H1 (cell line): Measurements from ENCODE around the gene MEGF9. TPM values are rescaled to one million over a fixed set of nuclear protein-coding genes. Genes with fewer than 3 reads are reported as not detected.

Experiments used
- CTCF ChIA-PET: fragments of 300-600 bp; sonication (Branson Sonifier 250); formaldehyde crosslinking; loops from one replicate; lab custom pipeline; 2021; ENCODE audit not compliant: partially characterized antibody; lab: Charles Lee
- POLR2A ChIA-PET: fragments of 300-600 bp; sonication (Branson Sonifier 250); formaldehyde crosslinking; loops from one replicate; lab custom pipeline; 2021; ENCODE audit warnings: inconsistent platforms; ENCODE audit not compliant: partially characterized antibody; lab: Charles Lee
- DNase-seq, 2 experiments: peaks; one replicate each; pipeline versions ENCODE4 v3.0.0 to v3.0.0-alpha.2; 2010 to 2022; ENCODE audit warnings: low spot score in 2 of 2, low read depth in 1 of 2, mixed read lengths in 1 of 2
- FAIRE-seq: peaks from 2 replicates; lab custom pipeline; 2011; peaks lifted over from hg19 to GRCh38; lab: Jason Lieb, UNC
- H2AFZ ChIP-seq: 2 replicates; pipeline ENCODE4 v1.8.1; 2012; ENCODE audit warnings: low read length, inconsistent platforms
- H2AK5ac ChIP-seq: 2 replicates; pipeline ENCODE4 v1.6.1; 2013; ENCODE audit warnings: low read depth, low read length
- H2BK120ac ChIP-seq: replicated peaks from 2 replicates; pipeline ENCODE3; 2013; ENCODE audit warnings: low read depth, low read length, inconsistent platforms
- H2BK12ac ChIP-seq: 2 replicates; pipeline ENCODE4 v1.6.1; 2013; ENCODE audit warnings: low read depth, low read length
- H2BK15ac ChIP-seq: 2 replicates; pipeline ENCODE4 v1.6.1; 2013; ENCODE audit warnings: low read length
- H2BK20ac ChIP-seq: 2 replicates; pipeline ENCODE4 v1.6.1; 2013; ENCODE audit warnings: low read length
- H2BK5ac ChIP-seq: 2 replicates; pipeline ENCODE4 v1.6.1; 2013; ENCODE audit warnings: low read depth, low read length
- H3K14ac ChIP-seq: 2 replicates; pipeline ENCODE4 v1.6.1; 2013; ENCODE audit warnings: inconsistent platforms; ENCODE audit not compliant: insufficient read length
- H3K18ac ChIP-seq: 2 replicates; pipeline ENCODE4 v1.6.1; 2013; ENCODE audit warnings: low read length; ENCODE audit errors: extremely low read depth
- H3K23ac ChIP-seq: 2 replicates; pipeline ENCODE4 v1.6.1; 2013; ENCODE audit warnings: inconsistent platforms; ENCODE audit not compliant: insufficient read length
- H3K23me2 ChIP-seq: 2 replicates; pipeline ENCODE4 v1.6.1; 2013; ENCODE audit warnings: low read depth, low read length
- H3K27ac ChIP-seq: 2 replicates; pipeline ENCODE4 v1.6.1; 2011; ENCODE audit warnings: low read depth, low read length, inconsistent platforms
- H3K27me3 ChIP-seq, 4 experiments: replicated peaks in 1 of 4; 1 replicate in 1 of 4; 2 replicates in 3 of 4; pipeline versions ENCODE4 v1.6.1 to v1.8.1; 2011 to 2013; ENCODE audit warnings: low read length in 3 of 4, mild to moderate bottlenecking in 3 of 4, inconsistent platforms in 2 of 4, mixed read lengths in 2 of 4, moderate library complexity in 1 of 4; ENCODE audit not compliant: control insufficient read depth in 3 of 4, insufficient read depth in 3 of 4; ENCODE audit errors: extremely low read depth in 1 of 4
- H3K36me3 ChIP-seq, 4 experiments: 2 replicates each; pipeline versions ENCODE4 v1.6.1 to v1.8.1; 2011 to 2013; ENCODE audit warnings: mild to moderate bottlenecking in 4 of 4, low read length in 3 of 4, moderate library complexity in 2 of 4, control low read depth in 1 of 4, inconsistent platforms in 1 of 4; ENCODE audit not compliant: insufficient read depth in 4 of 4, control insufficient read depth in 2 of 4
- H3K4ac ChIP-seq: replicated peaks from 2 replicates; pipeline ENCODE3; 2013; ENCODE audit warnings: low read length, low read depth, mixed read lengths, inconsistent platforms; ENCODE audit not compliant: insufficient read length
- H3K4me1 ChIP-seq, 4 experiments: replicated peaks in 1 of 4; 1 replicate in 1 of 4; 2 replicates in 3 of 4; pipeline versions ENCODE4 v1.6.1 to v1.8.1; 2011 to 2013; ENCODE audit warnings: low read length in 3 of 4, inconsistent platforms in 2 of 4, mixed read lengths in 1 of 4; ENCODE audit not compliant: insufficient read depth in 4 of 4, control insufficient read depth in 3 of 4
- H3K4me2 ChIP-seq, 2 experiments: 2 replicates each; pipeline versions ENCODE4 v1.6.1 to v1.8.1; 2011 to 2013; ENCODE audit warnings: low read depth in 2 of 2, low read length in 2 of 2, control low read depth in 1 of 2, inconsistent platforms in 1 of 2, mild to moderate bottlenecking in 1 of 2; ENCODE audit not compliant: insufficient read depth in 1 of 2
- H3K4me3 ChIP-seq, 4 experiments: fragments of 200-600, 300-600 bp in 1 of 4; sonication (generic), shearing (Covaris generic), sonication (Bioruptor Twin) in 1 of 4; 2 replicates each; pipeline versions ENCODE4 v1.5.1 to v1.8.1; 2011 to 2016; ENCODE audit warnings: low read length in 4 of 4, low read depth in 3 of 4, control low read depth in 2 of 4, inconsistent platforms in 2 of 4, mild to moderate bottlenecking in 2 of 4, mixed read lengths in 1 of 4, moderate library complexity in 1 of 4; ENCODE audit not compliant: insufficient read depth in 2 of 4; ENCODE audit errors: extremely low read depth in 1 of 4
- H3K56ac ChIP-seq: replicated peaks from 2 replicates; pipeline ENCODE3; 2013; ENCODE audit warnings: low read depth, mild to moderate bottlenecking, mixed read lengths, low read length, inconsistent platforms; ENCODE audit not compliant: insufficient read length
- H3K79me1 ChIP-seq: 2 replicates; pipeline ENCODE4 v1.6.1; 2013; ENCODE audit warnings: low read depth, low read length, control low read depth
- H3K79me2 ChIP-seq, 2 experiments: 2 replicates each; pipeline versions ENCODE4 v1.6.1 to v1.8.1; 2012 to 2013; ENCODE audit warnings: low read length in 2 of 2, mild to moderate bottlenecking in 2 of 2, inconsistent platforms in 1 of 2; ENCODE audit not compliant: insufficient read depth in 2 of 2, control insufficient read depth in 1 of 2
- H3K9ac ChIP-seq, 4 experiments: replicated peaks in 1 of 4; 1 replicate in 1 of 4; 2 replicates in 3 of 4; pipeline versions ENCODE4 v1.6.1 to v1.8.1; 2011 to 2013; ENCODE audit warnings: low read depth in 3 of 4, low read length in 3 of 4, control low read depth in 2 of 4, mild to moderate bottlenecking in 2 of 4, moderate library complexity in 2 of 4, inconsistent platforms in 1 of 4; ENCODE audit errors: extremely low read depth in 1 of 4
- H3K9me3 ChIP-seq, 2 experiments: 2 replicates each; pipeline versions ENCODE4 v1.6.1 to v1.8.1; 2012 to 2013; ENCODE audit warnings: mild to moderate bottlenecking in 2 of 2, moderate library complexity in 2 of 2, control low read depth in 1 of 2, inconsistent platforms in 1 of 2, low read depth in 1 of 2, low read length in 1 of 2, mixed read lengths in 1 of 2; ENCODE audit not compliant: insufficient read depth in 2 of 2
- H4K20me1 ChIP-seq, 2 experiments: replicated peaks in 1 of 2; 2 replicates each; pipeline versions ENCODE3 to v1.8.1; 2011 to 2013; ENCODE audit warnings: inconsistent platforms in 2 of 2, low read length in 2 of 2, mild to moderate bottlenecking in 1 of 2; ENCODE audit not compliant: insufficient read depth in 2 of 2, control insufficient read depth in 1 of 2
- H4K5ac ChIP-seq: 2 replicates; pipeline ENCODE4 v1.6.1; 2013; ENCODE audit warnings: low read length, low read depth, mixed read lengths, inconsistent platforms; ENCODE audit not compliant: insufficient read length
- H4K8ac ChIP-seq: 2 replicates; pipeline ENCODE4 v1.8.0; 2013; ENCODE audit warnings: mild to moderate bottlenecking, moderate library complexity, low read length, inconsistent platforms; ENCODE audit not compliant: insufficient read depth; ENCODE audit errors: extremely low read depth
- H4K91ac ChIP-seq: replicated peaks from 2 replicates; pipeline ENCODE3; 2013; ENCODE audit warnings: low read length, mixed read lengths, inconsistent platforms; ENCODE audit not compliant: insufficient read length
- BACH1 ChIP-seq: IDR thresholded peaks from 2 replicates; pipeline ENCODE4 v1.6.1; 2012; ENCODE audit warnings: low read length, improper control_type of control experiment
- BRCA1 ChIP-seq: IDR thresholded peaks from 2 replicates; pipeline ENCODE4 v1.6.1; 2012; ENCODE audit warnings: low read depth, low read length, improper control_type of control experiment
- EZH2 ChIP-seq: fragments of 200-600 bp; sonication (generic); IDR thresholded peaks from 2 replicates; pipeline ENCODE4 v1.7.1; 2012; ENCODE audit warnings: low read depth, mild to moderate bottlenecking, moderate library complexity, low read length, inconsistent platforms; ENCODE audit not compliant: severe bottlenecking
- GABPA ChIP-seq: IDR thresholded peaks from 2 replicates; pipeline ENCODE4 v1.6.1; 2011; ENCODE audit warnings: mild to moderate bottlenecking, low read length, moderate library complexity, borderline replicate concordance; ENCODE audit not compliant: insufficient read depth
- HDAC2 ChIP-seq, 2 experiments: fragments of 300-600 bp in 1 of 2; sonication (generic) in 1 of 2; IDR thresholded peaks; 2 replicates each; pipeline ENCODE4 v1.6.1; 2011 to 2012; ENCODE audit warnings: low read depth in 2 of 2, low read length in 2 of 2, mild to moderate bottlenecking in 2 of 2, moderate library complexity in 2 of 2, borderline replicate concordance in 1 of 2, inconsistent platforms in 1 of 2
- JUN ChIP-seq: IDR thresholded peaks from 2 replicates; pipeline ENCODE4 v1.6.1; 2011; ENCODE audit warnings: low read depth, mild to moderate bottlenecking, improper control_type of control experiment, low read length
- JUND ChIP-seq: IDR thresholded peaks from 2 replicates; pipeline ENCODE4 v1.6.1; 2011; ENCODE audit warnings: mild to moderate bottlenecking, improper control_type of control experiment, low read length
- MAFK ChIP-seq: IDR thresholded peaks from 2 replicates; pipeline ENCODE4 v1.6.1; 2012; ENCODE audit warnings: low read depth, mild to moderate bottlenecking, improper control_type of control experiment, low read length
- NRF1 ChIP-seq: IDR thresholded peaks from 2 replicates; pipeline ENCODE4 v1.6.1; 2011; ENCODE audit warnings: mild to moderate bottlenecking, low read depth, low read length, improper control_type of control experiment
- POLR2A ChIP-seq, 2 experiments: IDR thresholded peaks; 1 replicate in 1 of 2; 2 replicates in 1 of 2; pipeline ENCODE4 v1.6.1; 2011; ENCODE audit warnings: low read depth in 2 of 2, low read length in 2 of 2, mild to moderate bottlenecking in 2 of 2; ENCODE audit errors: control extremely low read depth in 1 of 2
- POLR2AphosphoS5 ChIP-seq: IDR thresholded peaks from 2 replicates; pipeline ENCODE4 v1.6.1; 2011; ENCODE audit warnings: low read depth, low read length
- POU5F1 ChIP-seq: IDR thresholded peaks from 2 replicates; pipeline ENCODE4 v1.6.1; 2011; ENCODE audit warnings: low read depth, mild to moderate bottlenecking, low read length, moderate library complexity
- RBBP5 ChIP-seq: IDR thresholded peaks from 2 replicates; pipeline ENCODE4 v1.7.1; 2012; ENCODE audit warnings: low read depth, mild to moderate bottlenecking, inconsistent platforms, low read length, moderate library complexity, borderline replicate concordance
- SIN3A ChIP-seq, 2 experiments: IDR thresholded peaks in 1 of 2; conservative IDR thresholded peaks in 1 of 2; 2 replicates each; pipeline ENCODE4 v1.6.1; 2011 to 2012; ENCODE audit warnings: low read length in 2 of 2, improper control_type of control experiment in 1 of 2, low read depth in 1 of 2, mild to moderate bottlenecking in 1 of 2
- ZNF274 ChIP-seq: IDR thresholded peaks from 2 replicates; pipeline ENCODE4 v1.7.0; 2012; ENCODE audit warnings: low read length, borderline replicate concordance; ENCODE audit errors: extremely low read depth
- WGBS, 2 experiments: shearing (Covaris generic) in 1 of 2; methylation state at CpG; one replicate each; pipeline versions ENCODE4 v1.1.6 to v1.1.7; 2013 to 2015; ENCODE audit warnings: low lambda C conversion rate in 2 of 2, mixed read lengths in 2 of 2, inconsistent platforms in 1 of 2, low coverage in 1 of 2, missing lambda C conversion rate in 1 of 2; ENCODE audit not compliant: insufficient replicate concordance in 2 of 2, insufficient coverage in 1 of 2, insufficient read length in 1 of 2; ENCODE audit errors: extremely low coverage in 1 of 2, missing lambda C conversion rate in 1 of 2; 5-methylcytosine and 5-hydroxymethylcytosine counted together
- polyA plus RNA-seq, 7 experiments: library from polyadenylated mRNA; depleted of rRNA in 3 of 7; stranded (reverse) in 5 of 7; unstranded in 2 of 7; fragments of >200 nt in 5 of 7; fragments of 200-250 nt in 2 of 7; gene quantifications; 1 replicate in 5 of 7; 2 replicates in 1 of 7; 4 replicates in 1 of 7; pipeline versions ENCODE4 v1.2.1 to v1.2.3, GENCODE V29; 2011 to 2013; ENCODE audit warnings: missing spikeins in 2 of 7, mixed read lengths in 2 of 7
- total RNA-seq: library from RNA; stranded (reverse); fragmentation: NEBNext Ultra II Directional; extraction: Animal tissue kit (Norgen Biotek cat#: 25700); gene quantifications from 2 replicates; pipeline ENCODE4 v1.2.1, GENCODE V29; 2021

MEGF9 gene
- total and polyA plus RNA-seq, 2 of the 8 experiments (the other 6 are each of a cell fraction or from before 2014, with no cell fraction given): 0.45 to 1.8 TPM

- H2AK5ac ChIP-seq: no peak overlapping the region
- no peak for DNase-seq
- no peak overlapping the region for H2BK12ac ChIP-seq
- no peak overlapping the region for H3K18ac ChIP-seq
- H3K4ac ChIP-seq: no peak overlapping the region
- no peak overlapping the region for H3K23ac ChIP-seq
- no peak overlapping the region for H3K4me2 ChIP-seq
- ChIA-PET POLR2A (no interaction called here), CTCF (interaction anchor here (1.3 to 3.0 kb wide), 2 partner anchors 10 to 14 kb away, joined by 3 to 15 read pairs; no protein-coding TSS in a partner anchor)
- H3K4me1 ChIP-seq: peaks cover 0 to 6% (median 0%) of the 10 kb centered on the region in 4 experiments; a peak in 1 of 7 replicates
- no peak overlapping the region for H4K8ac ChIP-seq
- H3K27me3 ChIP-seq: no peaks in the 10 kb centered on the region
- no peaks in the 10 kb centered on the region for H3K36me3 ChIP-seq
- H2BK120ac ChIP-seq: no peak overlapping the region
- H4K20me1 ChIP-seq: no peaks in the 10 kb centered on the region
- no peak overlapping the region for H4K91ac ChIP-seq
- H2BK20ac ChIP-seq: no peak overlapping the region
- no peak overlapping the region for H3K27ac ChIP-seq
- no peak overlapping the region for H3K14ac ChIP-seq
- no peaks in the 10 kb centered on the region for H3K79me1 ChIP-seq
- H3K9ac ChIP-seq: no peak overlapping the region
- no peaks in the 10 kb centered on the region for H3K79me2 ChIP-seq
- no peaks in the 10 kb centered on the region for H3K9me3 ChIP-seq
- no peak overlapping the region for H4K5ac ChIP-seq
- H3K4me3 ChIP-seq: no peak overlapping the region
- no peak overlapping the region for H2BK15ac ChIP-seq
- WGBS, 2 experiments: 90% methylated on average over 6 of the region's 6 CpGs; no CpG with 5 or more reads in 1 of the 2 experiments
- H2BK5ac ChIP-seq: no peak overlapping the region
- no peak for FAIRE-seq
- no peaks in the 10 kb centered on the region for H3K23me2 ChIP-seq
- H2AFZ ChIP-seq: no peak overlapping the region
- no peak overlapping the region for H3K56ac ChIP-seq
- no peak for TF ChIP-seq POLR2AphosphoS5
- TF ChIP-seq BRCA1: no peak
- TF ChIP-seq MAFK: no peak
- no peak for TF ChIP-seq JUND
- no peak for TF ChIP-seq ZNF274
- no peak for TF ChIP-seq GABPA
- no peak for TF ChIP-seq EZH2
- TF ChIP-seq BACH1: no peak
- TF ChIP-seq POLR2A (IDR thresholded peaks at IDR 0.05; ENCODE audit: control extremely low read depth in 1 of 2, low read depth in 2 of 2, low read length in 2 of 2): no peak
- no peak for TF ChIP-seq SIN3A (conservative IDR thresholded peaks at IDR 0.05 in 1 of 2, IDR thresholded peaks at IDR 0.05 in 1 of 2; ENCODE audit: low read depth in 1 of 2, low read length in 2 of 2)
- TF ChIP-seq POU5F1: no peak
- no peak for TF ChIP-seq NRF1
- no peak for TF ChIP-seq RBBP5
- no peak for TF ChIP-seq JUN
- TF ChIP-seq HDAC2 (IDR thresholded peaks at IDR 0.05; ENCODE audit: borderline replicate concordance in 1 of 2, low read depth in 2 of 2, low read length in 2 of 2): no peak
These were observed 89.0 kb downstream of the MEGF9 start for GRCh38 chr9:120625222-120625621.
